HEK293T (cell line): ENCODE measurements around the gene ASPG.

ENCODE experiments used
- CTCF ChIA-PET: fragments of 350-600 bp; formaldehyde crosslinking; extraction: SDS; loops from one replicate; lab custom pipeline; 2021; ENCODE audit warnings: antibody characterized with exemption, inconsistent platforms; lab: Yijun Ruan, JAX
- POLR2A ChIA-PET: fragments of 350-600 bp; formaldehyde crosslinking; extraction: SDS; loops from one replicate; lab custom pipeline; 2020; ENCODE audit warnings: antibody characterized with exemption, inconsistent platforms; lab: Yijun Ruan, JAX
- DNase-seq: peaks from one replicate; pipeline ENCODE4 v3.0.0; 2012; ENCODE audit warnings: mixed read lengths; ENCODE audit errors: extremely low spot score
- ARNT ChIP-seq: fragments of 450-650 bp; IDR thresholded peaks from 2 replicates; pipeline ENCODE4 v1.6.1; 2017; ENCODE audit warnings: mild to moderate bottlenecking
- BHLHE40 ChIP-seq: fragments of 450-650 bp; IDR thresholded peaks from 2 replicates; pipeline ENCODE4 v1.6.1; 2016; ENCODE audit warnings: mild to moderate bottlenecking, moderate library complexity, borderline replicate concordance
- CTBP1 ChIP-seq: fragments of 450-650 bp; IDR thresholded peaks from 2 replicates; pipeline ENCODE4 v1.6.1; 2016; ENCODE audit warnings: borderline replicate concordance
- ELF4 ChIP-seq: fragments of 450-650 bp; IDR thresholded peaks from 2 replicates; pipeline ENCODE4 v1.6.1; 2017; ENCODE audit warnings: antibody characterized with exemption
- FOXA1 ChIP-seq: fragments of 450-650 bp; IDR thresholded peaks from 2 replicates; pipeline ENCODE4 v1.6.1; 2016; ENCODE audit warnings: mild to moderate bottlenecking
- FOXK2 ChIP-seq: fragments of 450-650 bp; IDR thresholded peaks from 2 replicates; pipeline ENCODE4 v1.6.1; 2016; ENCODE audit warnings: mild to moderate bottlenecking
- FOXM1 ChIP-seq: fragments of 450-650 bp; IDR thresholded peaks from 2 replicates; pipeline ENCODE4 v1.6.1; 2017; ENCODE audit warnings: mild to moderate bottlenecking, borderline replicate concordance
- HDGF ChIP-seq: fragments of 450-650 bp; IDR thresholded peaks from 2 replicates; pipeline ENCODE4 v1.6.1; 2017; ENCODE audit warnings: antibody characterized with exemption, borderline replicate concordance
- L3MBTL2 ChIP-seq: fragments of 450-650 bp; conservative IDR thresholded peaks from 2 replicates; pipeline ENCODE4 v1.6.1; 2016; ENCODE audit warnings: mild to moderate bottlenecking
- LEF1 ChIP-seq: fragments of 450-650 bp; IDR thresholded peaks from 2 replicates; pipeline ENCODE4 v1.6.1; 2017; ENCODE audit warnings: mild to moderate bottlenecking, borderline replicate concordance
- NFRKB ChIP-seq: fragments of 450-650 bp; IDR thresholded peaks from 2 replicates; pipeline ENCODE4 v1.6.1; 2016; ENCODE audit warnings: mild to moderate bottlenecking, moderate library complexity
- SP1 ChIP-seq: fragments of 450-650 bp; IDR thresholded peaks from 2 replicates; pipeline ENCODE4 v1.6.1; 2017
- SUZ12 ChIP-seq: fragments of 450-650 bp; IDR thresholded peaks from 2 replicates; pipeline ENCODE4 v1.6.1; 2016; ENCODE audit warnings: mild to moderate bottlenecking
- TARDBP ChIP-seq: fragments of 450-650 bp; IDR thresholded peaks from 2 replicates; pipeline ENCODE4 v1.6.1; 2016
- ZNF384 ChIP-seq: fragments of 450-650 bp; IDR thresholded peaks from 2 replicates; pipeline ENCODE4 v1.6.1; 2016
- TF ChIP-seq, protein P1 (sequence below): fragments of 450-650 bp; IDR thresholded peaks from 2 replicates; pipeline ENCODE4 v1.6.1; 2016

Gene ASPG

DNA sequence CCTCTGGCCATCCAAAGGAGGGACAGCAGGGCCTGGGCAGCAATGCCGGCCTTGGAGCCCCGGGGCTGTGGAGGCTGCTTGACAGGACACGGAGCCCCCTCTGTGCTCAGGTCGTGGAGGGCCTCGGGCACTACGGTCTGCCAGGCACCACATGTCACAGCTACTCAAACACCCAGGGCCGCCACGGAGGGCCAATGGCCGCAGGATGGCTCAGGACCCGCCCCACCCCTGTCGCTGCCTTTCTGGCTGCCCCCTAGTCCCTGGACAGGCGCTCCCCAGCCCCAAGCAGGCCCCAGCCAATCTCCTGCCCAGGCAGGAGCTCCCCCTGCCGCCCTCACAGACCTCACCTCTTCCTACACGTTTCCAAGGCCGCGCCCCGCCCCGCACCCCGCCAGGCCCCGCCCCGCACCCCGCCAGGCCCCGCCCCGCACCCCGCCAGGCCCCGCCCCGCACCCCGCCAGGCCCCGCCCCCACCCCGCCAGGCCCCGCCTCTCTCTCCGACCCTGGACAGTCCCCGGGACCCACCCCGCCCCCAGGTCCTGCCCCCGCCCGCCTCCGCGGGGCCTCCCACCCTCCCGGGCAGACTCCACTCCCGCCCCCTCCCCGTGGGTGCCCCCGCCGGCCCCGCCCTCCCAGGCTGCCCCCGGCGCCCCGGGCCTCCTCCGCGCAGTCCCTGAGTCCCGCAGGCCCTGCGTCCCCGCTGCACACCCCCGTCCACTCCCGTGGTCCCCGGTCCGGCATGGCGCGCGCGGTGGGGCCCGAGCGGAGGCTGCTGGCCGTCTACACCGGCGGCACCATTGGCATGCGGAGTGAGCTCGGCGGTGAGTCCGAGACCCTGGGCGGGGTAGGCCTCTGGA lies at the start of gene ASPG:
TSS of gene ASPG (plus strand) at position 669 of the 857 bp plus-strand sequence. CDS start at position 740, 71 bp downstream.
- POLR2A ChIA-PET, result no interaction called here
- CTCF ChIA-PET, result interaction anchor here (1.1 kb wide), 1 partner anchor 8 kb away, joined by 3 read pairs; no protein-coding TSS in a partner anchor
- peak; percentile 69 for DNase-seq
- TF ChIP-seq LEF1 (no peak), FOXM1 (no peak), SUZ12 (no peak), NFRKB (no peak), ARNT (no peak), SP1 (no peak), L3MBTL2 (no peak), ZNF384 (no peak), FOXA1 (no peak), HDGF (no peak), FOXK2 (no peak), CTBP1 (no peak), TARDBP (no peak), BHLHE40 (no peak), ELF4 (no peak)
- TF ChIP-seq, protein P1, sequence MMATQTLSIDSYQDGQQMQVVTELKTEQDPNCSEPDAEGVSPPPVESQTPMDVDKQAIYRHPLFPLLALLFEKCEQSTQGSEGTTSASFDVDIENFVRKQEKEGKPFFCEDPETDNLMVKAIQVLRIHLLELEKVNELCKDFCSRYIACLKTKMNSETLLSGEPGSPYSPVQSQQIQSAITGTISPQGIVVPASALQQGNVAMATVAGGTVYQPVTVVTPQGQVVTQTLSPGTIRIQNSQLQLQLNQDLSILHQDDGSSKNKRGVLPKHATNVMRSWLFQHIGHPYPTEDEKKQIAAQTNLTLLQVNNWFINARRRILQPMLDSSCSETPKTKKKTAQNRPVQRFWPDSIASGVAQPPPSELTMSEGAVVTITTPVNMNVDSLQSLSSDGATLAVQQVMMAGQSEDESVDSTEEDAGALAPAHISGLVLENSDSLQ, result no peak

DNA sequence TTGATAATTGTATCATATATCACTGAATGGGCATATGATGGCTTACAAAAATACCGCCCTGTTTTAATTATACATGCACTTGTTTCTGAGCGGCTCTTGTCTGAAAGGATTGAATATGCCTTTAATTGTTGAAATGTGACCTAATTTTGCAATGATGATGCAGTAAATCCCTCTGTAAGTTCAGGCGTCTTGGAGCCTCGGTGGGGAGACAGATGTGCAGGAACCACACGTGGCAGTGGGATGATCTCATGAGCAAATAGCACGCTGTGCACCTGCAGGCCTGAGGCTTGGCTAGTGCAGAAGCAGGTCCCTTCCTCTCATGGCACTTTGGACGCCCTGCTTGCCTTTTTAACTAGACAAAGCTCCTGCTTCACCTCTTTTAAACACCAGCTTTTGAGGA lies 49.3 kb upstream of the ASPG start:
- no peak for DNase-seq
- POLR2A ChIA-PET, result no interaction called here
- no peak for TF ChIP-seq FOXK2
- no peak for TF ChIP-seq BHLHE40
- no peak for TF ChIP-seq NFRKB
- CTCF ChIA-PET, result interaction anchor here (1.7 kb wide), 1 partner anchor 42 kb away, joined by 4 read pairs; no protein-coding TSS in a partner anchor

- DNase-seq, result no peak
- TF ChIP-seq SP1 (no peak), ZNF384 (no peak), HDGF (no peak), CTBP1 (no peak), FOXM1 (no peak), FOXA1 (no peak), BHLHE40 (no peak), ARNT (no peak), SUZ12 (no peak), L3MBTL2 (no peak), LEF1 (no peak), FOXK2 (no peak), NFRKB (no peak), ELF4 (no peak), TARDBP (no peak)
- TF ChIP-seq, protein P1, result no peak
- ChIA-PET CTCF (no interaction called here), POLR2A (no interaction called here)
Observed at GRCh38 chr14:104037074-104037473, 48.4 kb upstream of the ASPG start.

- ChIA-PET CTCF (interaction anchor here (1.5 kb wide), 1 partner anchor 40 kb away, joined by 4 read pairs; no protein-coding TSS in a partner anchor), POLR2A (no interaction called here)
- DNase-seq, result no peak
- TF ChIP-seq, protein P1, result no peak
- TF ChIP-seq SP1, result no peak
Observed at GRCh38 chr14:104037903-104038302, 47.6 kb upstream of the ASPG start.

GRCh38 chr14:104039214-104039613 lies 46.3 kb upstream of the ASPG start:
- POLR2A ChIA-PET, result no interaction called here
- CTCF ChIA-PET, result interaction anchor here (1.5 kb wide), 1 partner anchor 39 kb away, joined by 4 read pairs; no protein-coding TSS in a partner anchor
- no peak for DNase-seq
- TF ChIP-seq FOXA1 (no peak), LEF1 (no peak), L3MBTL2 (no peak), SUZ12 (no peak), NFRKB (no peak), ARNT (no peak), SP1 (no peak), FOXM1 (no peak)
- TF ChIP-seq, protein P1, result no peak

GRCh38 chr14:104040539-104040938 lies 45.0 kb upstream of the ASPG start:
- ChIA-PET CTCF (no interaction called here), POLR2A (no interaction called here)
- DNase-seq, result no peak
- TF ChIP-seq ZNF384, result no peak
- TF ChIP-seq L3MBTL2, result no peak
- TF ChIP-seq HDGF, result no peak
- no peak for TF ChIP-seq NFRKB
- TF ChIP-seq, protein P1, result no peak
- TF ChIP-seq SUZ12, result no peak
- no peak for TF ChIP-seq BHLHE40
- no peak for TF ChIP-seq ARNT
- TF ChIP-seq ELF4, result no peak
- no peak for TF ChIP-seq FOXK2
- no peak for TF ChIP-seq TARDBP
- TF ChIP-seq LEF1, result no peak
- no peak for TF ChIP-seq SP1
- no peak for TF ChIP-seq FOXM1
- TF ChIP-seq CTBP1, result no peak
- no peak for TF ChIP-seq FOXA1
